Measurements from ENCODE around the gene AMDHD1.
"Not testable (repeated sequence)": the region's sequence is repeated elsewhere in the genome, so short reads cannot be mapped to it uniquely, and the experiment has no call there.

The AMDHD1 gene

DNA sequence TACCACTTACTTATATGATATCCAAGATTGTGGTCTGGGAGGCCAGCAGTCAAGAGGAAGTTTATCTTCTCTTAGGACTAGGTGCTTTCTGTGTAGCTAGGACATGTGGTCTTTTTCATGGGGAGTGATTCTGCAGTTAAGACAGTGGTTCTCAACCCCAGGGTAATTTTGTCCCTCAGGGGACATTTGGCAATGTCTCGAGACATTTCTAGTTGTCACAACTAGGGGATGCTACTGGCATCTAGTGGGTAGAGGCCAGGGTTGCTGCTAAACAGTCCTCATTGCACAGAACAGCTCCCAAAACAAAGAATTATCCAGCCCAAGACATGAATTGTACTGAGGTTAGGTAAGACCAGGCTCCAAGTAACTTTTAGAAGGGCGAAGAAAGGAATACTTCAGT, 20.0 kb downstream of the AMDHD1 start:
- Histone ChIP-seq H2AFZ (ENCODE audit: low read depth, low read length, severe bottlenecking) (no peak overlapping the region), H3K79me2 (ENCODE audit: insufficient read depth, low read length) (no peaks in the 10 kb centered on the region), H3K4me3 (ENCODE audit: insufficient read depth, low read length, poor library complexity, severe bottlenecking) (no peak overlapping the region), H3K9ac (ENCODE audit: low read length) (no peak overlapping the region), H4K20me1 (ENCODE audit: low read depth, low read length) (no peaks in the 10 kb centered on the region), H3K9me3 (ENCODE audit: insufficient read depth, low read length) (no peaks in the 10 kb centered on the region), H3K4me2 (ENCODE audit: low read depth, low read length, poor library complexity, severe bottlenecking) (no peak overlapping the region), H3K36me3 (ENCODE audit: low read length) (no peaks in the 10 kb centered on the region), H3K27me3 (ENCODE audit: low read length) (no peaks in the 10 kb centered on the region), H3F3A (ENCODE audit: insufficient read depth) (no peaks in the 10 kb centered on the region), H3K27ac (ENCODE audit: low read depth, low read length) (no peak overlapping the region), H3K9me2 (replicated peaks; ENCODE audit: insufficient read depth, low read length) (no peaks in the 10 kb centered on the region)
- TF ChIP-seq EZH2phosphoT487 (conservative IDR thresholded peaks at IDR 0.05; ENCODE audit: low read length) = no peak
- TF ChIP-seq, protein P1, sequence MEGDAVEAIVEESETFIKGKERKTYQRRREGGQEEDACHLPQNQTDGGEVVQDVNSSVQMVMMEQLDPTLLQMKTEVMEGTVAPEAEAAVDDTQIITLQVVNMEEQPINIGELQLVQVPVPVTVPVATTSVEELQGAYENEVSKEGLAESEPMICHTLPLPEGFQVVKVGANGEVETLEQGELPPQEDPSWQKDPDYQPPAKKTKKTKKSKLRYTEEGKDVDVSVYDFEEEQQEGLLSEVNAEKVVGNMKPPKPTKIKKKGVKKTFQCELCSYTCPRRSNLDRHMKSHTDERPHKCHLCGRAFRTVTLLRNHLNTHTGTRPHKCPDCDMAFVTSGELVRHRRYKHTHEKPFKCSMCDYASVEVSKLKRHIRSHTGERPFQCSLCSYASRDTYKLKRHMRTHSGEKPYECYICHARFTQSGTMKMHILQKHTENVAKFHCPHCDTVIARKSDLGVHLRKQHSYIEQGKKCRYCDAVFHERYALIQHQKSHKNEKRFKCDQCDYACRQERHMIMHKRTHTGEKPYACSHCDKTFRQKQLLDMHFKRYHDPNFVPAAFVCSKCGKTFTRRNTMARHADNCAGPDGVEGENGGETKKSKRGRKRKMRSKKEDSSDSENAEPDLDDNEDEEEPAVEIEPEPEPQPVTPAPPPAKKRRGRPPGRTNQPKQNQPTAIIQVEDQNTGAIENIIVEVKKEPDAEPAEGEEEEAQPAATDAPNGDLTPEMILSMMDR (IDR thresholded peaks at IDR 0.05; ENCODE audit: insufficient read depth, low read length, poor library complexity, severe bottlenecking) = peak; percentile 27

DNA sequence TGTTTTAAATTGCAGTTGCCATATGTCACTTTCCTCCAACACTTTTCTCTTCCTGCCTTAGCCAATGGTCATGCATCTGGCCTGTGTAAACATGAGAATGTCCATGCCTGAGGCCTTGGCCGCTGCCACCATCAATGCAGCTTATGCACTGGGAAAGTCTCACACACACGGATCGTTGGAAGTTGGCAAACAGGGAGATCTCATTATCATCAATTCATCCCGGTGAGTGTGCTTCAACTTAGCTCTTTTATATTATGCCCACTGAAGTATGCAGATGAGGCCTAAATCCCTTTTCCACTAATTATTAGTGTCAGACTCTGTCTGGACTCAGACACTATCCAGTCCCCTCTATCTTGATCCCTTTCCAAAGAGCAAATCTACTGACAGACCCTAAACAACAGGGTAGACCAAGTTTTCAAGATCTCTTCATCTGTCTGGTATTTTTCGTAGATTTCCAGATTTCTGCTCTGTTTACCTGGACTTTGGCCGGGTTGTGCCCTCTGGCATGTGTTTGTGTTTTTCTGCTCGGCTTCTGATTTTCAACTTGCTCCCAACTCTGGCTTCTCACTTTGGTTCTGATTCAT, 23.2 kb downstream of the AMDHD1 start:
- no peaks in the 10 kb centered on the region for H3F3A ChIP-seq (ENCODE audit: insufficient read depth)
- no peaks in the 10 kb centered on the region for H3K27me3 ChIP-seq (ENCODE audit: low read length)
- H3K9ac ChIP-seq (ENCODE audit: low read length) = no peak overlapping the region
- H3K4me2 ChIP-seq (ENCODE audit: low read depth, low read length, poor library complexity, severe bottlenecking) = no peak overlapping the region
- no peaks in the 10 kb centered on the region for H3K9me2 ChIP-seq (replicated peaks; ENCODE audit: insufficient read depth, low read length)
- no peak for TF ChIP-seq EZH2phosphoT487 (conservative IDR thresholded peaks at IDR 0.05; ENCODE audit: low read length)
- TF ChIP-seq, protein P1 (IDR thresholded peaks at IDR 0.05; ENCODE audit: insufficient read depth, low read length, poor library complexity, severe bottlenecking) = no peak
- H2AFZ ChIP-seq (ENCODE audit: low read depth, low read length, severe bottlenecking) = no peak overlapping the region
- no peaks in the 10 kb centered on the region for H4K20me1 ChIP-seq (ENCODE audit: low read depth, low read length)
- no peaks in the 10 kb centered on the region for H3K79me2 ChIP-seq (ENCODE audit: insufficient read depth, low read length)
- no peaks in the 10 kb centered on the region for H3K9me3 ChIP-seq (ENCODE audit: insufficient read depth, low read length)
- no peaks in the 10 kb centered on the region for H3K36me3 ChIP-seq (ENCODE audit: low read length)
- no peak overlapping the region for H3K4me3 ChIP-seq (ENCODE audit: insufficient read depth, low read length, poor library complexity, severe bottlenecking)
- H3K27ac ChIP-seq (ENCODE audit: low read depth, low read length) = no peak overlapping the region

DNA sequence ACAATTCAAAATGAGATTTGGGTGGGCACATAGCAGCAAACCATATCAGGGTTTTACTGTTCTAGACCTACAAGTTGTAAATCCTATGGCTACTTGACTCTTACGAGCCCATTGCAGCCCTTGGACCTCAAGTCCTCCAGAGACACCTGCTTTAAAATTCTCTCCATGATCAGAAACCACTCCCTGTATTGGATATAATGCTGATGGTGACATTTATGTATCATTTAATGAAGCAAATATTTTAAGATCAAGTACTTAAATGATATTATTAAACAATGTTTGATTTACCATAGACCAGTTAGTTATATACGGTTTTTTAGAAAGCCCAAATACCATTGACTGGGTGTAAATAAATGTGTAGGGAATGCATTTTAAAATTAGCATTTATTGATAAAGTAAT, 24.2 kb downstream of the AMDHD1 start:
- H3K79me2 ChIP-seq (ENCODE audit: insufficient read depth, low read length) = no peaks in the 10 kb centered on the region
- no peak overlapping the region for H3K27ac ChIP-seq (ENCODE audit: low read depth, low read length)
- no peak overlapping the region for H3K4me3 ChIP-seq (ENCODE audit: insufficient read depth, low read length, poor library complexity, severe bottlenecking)
- H3K36me3 ChIP-seq (ENCODE audit: low read length) = no peaks in the 10 kb centered on the region
- H3K27me3 ChIP-seq (ENCODE audit: low read length) = no peaks in the 10 kb centered on the region
- no peaks in the 10 kb centered on the region for H4K20me1 ChIP-seq (ENCODE audit: low read depth, low read length)
- H3F3A ChIP-seq (ENCODE audit: insufficient read depth) = no peaks in the 10 kb centered on the region
- no peaks in the 10 kb centered on the region for H3K9me3 ChIP-seq (ENCODE audit: insufficient read depth, low read length)
- no peaks in the 10 kb centered on the region for H3K9me2 ChIP-seq (replicated peaks; ENCODE audit: insufficient read depth, low read length)
- no peak overlapping the region for H3K9ac ChIP-seq (ENCODE audit: low read length)
- no peak overlapping the region for H3K4me2 ChIP-seq (ENCODE audit: low read depth, low read length, poor library complexity, severe bottlenecking)
- no peak overlapping the region for H2AFZ ChIP-seq (ENCODE audit: low read depth, low read length, severe bottlenecking)
- TF ChIP-seq, protein P1 (IDR thresholded peaks at IDR 0.05; ENCODE audit: insufficient read depth, low read length, poor library complexity, severe bottlenecking) = no peak
- no peak for TF ChIP-seq EZH2phosphoT487 (conservative IDR thresholded peaks at IDR 0.05; ENCODE audit: low read length)

DNA sequence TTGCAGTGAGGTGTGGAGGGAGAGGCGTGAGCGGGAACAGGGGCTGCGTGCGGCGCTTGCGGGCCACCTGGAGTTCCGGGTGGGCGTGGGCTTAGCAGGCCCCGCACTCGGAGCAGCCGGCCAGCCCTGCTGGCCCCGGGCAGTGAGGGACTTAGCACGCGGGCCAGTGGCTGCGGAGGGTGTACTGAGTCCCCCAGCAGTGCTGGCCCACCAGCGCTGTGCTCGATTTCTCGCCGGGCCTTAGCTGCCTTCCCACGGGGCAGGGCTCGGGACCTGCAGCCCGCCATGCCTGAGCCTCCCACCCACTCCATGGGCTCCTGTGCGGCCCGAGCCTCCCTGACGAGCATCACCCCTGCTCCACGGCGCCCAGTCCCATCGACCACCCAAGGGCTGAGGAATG, 26.0 kb downstream of the AMDHD1 start:
- H3K79me2 ChIP-seq (ENCODE audit: insufficient read depth, low read length); H3K9me3 ChIP-seq (ENCODE audit: insufficient read depth, low read length); H3K9ac ChIP-seq (ENCODE audit: low read length); H4K20me1 ChIP-seq (ENCODE audit: low read depth, low read length); H3K9me2 ChIP-seq (replicated peaks; ENCODE audit: insufficient read depth, low read length); H3K36me3 ChIP-seq (ENCODE audit: low read length); H3K27me3 ChIP-seq (ENCODE audit: low read length); H3K27ac ChIP-seq (ENCODE audit: low read depth, low read length); H3K4me3 ChIP-seq (ENCODE audit: insufficient read depth, low read length, poor library complexity, severe bottlenecking); H3F3A ChIP-seq (ENCODE audit: insufficient read depth); H2AFZ ChIP-seq (ENCODE audit: low read depth, low read length, severe bottlenecking); H3K4me2 ChIP-seq (ENCODE audit: low read depth, low read length, poor library complexity, severe bottlenecking): not testable (repeated sequence)
